B cell (primary cell): ENCODE measurements around the gene EIF1AD.

ENCODE experiments used
- EZH2 ChIP-seq: IDR thresholded peaks from 2 replicates; pipeline ENCODE4 v1.6.1; 2012; ENCODE audit warnings: borderline replicate concordance, low read depth, mild to moderate bottlenecking, moderate library complexity, low read length; ENCODE audit not compliant: insufficient read depth, poor library complexity, severe bottlenecking
- TF ChIP-seq, protein P1 (sequence below): fragments of 200-600 bp; IDR thresholded peaks from one replicate; pipeline ENCODE4 v1.8.0; 2022; ENCODE audit warnings: antibody characterized with exemption, mild to moderate bottlenecking

DNA sequence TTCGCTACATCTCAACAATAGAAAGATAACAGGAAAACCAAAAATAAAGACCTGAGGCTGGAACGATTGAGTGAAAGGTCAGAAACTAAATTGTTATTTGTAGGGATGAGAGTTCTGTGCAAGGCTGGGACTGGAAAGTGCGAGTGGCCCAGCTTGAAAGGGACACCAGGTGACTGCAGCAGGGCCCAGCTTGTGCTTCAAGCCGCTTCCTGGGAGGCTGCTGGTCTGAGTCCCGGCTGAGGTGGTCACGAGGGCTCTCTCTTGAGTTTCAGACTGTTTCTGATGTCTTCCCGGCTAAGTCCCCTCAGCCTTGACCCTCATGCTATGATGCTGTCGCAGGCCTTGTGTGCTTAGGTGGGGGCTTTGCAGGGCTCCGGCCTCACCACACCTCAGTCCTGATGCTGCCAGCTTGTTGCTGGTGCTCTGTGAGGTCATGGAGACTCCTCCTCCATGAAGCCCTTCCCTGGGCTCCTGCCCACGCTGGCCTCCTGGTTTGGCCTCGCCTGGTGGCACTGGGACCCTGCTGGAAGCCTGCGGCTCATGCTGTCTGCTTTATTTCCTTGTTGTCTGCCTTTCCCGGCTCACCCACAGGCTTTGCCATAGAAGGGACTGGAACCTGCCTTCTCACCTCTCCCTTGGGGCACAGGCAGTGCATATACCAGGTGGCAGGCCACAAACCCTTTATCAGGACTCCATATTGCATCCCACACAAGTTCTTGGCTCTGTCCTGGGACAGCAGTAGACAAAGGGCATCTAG is 4.4 kb upstream of the EIF1AD start:
- TF ChIP-seq, protein P1, sequence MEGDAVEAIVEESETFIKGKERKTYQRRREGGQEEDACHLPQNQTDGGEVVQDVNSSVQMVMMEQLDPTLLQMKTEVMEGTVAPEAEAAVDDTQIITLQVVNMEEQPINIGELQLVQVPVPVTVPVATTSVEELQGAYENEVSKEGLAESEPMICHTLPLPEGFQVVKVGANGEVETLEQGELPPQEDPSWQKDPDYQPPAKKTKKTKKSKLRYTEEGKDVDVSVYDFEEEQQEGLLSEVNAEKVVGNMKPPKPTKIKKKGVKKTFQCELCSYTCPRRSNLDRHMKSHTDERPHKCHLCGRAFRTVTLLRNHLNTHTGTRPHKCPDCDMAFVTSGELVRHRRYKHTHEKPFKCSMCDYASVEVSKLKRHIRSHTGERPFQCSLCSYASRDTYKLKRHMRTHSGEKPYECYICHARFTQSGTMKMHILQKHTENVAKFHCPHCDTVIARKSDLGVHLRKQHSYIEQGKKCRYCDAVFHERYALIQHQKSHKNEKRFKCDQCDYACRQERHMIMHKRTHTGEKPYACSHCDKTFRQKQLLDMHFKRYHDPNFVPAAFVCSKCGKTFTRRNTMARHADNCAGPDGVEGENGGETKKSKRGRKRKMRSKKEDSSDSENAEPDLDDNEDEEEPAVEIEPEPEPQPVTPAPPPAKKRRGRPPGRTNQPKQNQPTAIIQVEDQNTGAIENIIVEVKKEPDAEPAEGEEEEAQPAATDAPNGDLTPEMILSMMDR, result no peak
- TF ChIP-seq EZH2, result no peak
